Keratinocyte (primary cell): ENCODE data around the gene SSBP4.

Experiments
- CTCF ChIP-seq, 3 experiments: IDR thresholded peaks in 1 of 3; conservative IDR thresholded peaks in 1 of 3; optimal IDR thresholded peaks in 1 of 3; 2 replicates in 2 of 3; 3 replicates in 1 of 3; pipeline versions ENCODE3 to v1.5.1; 2011; ENCODE audit warnings: low read length in 3 of 3, mild to moderate bottlenecking in 3 of 3, moderate library complexity in 2 of 3, control low read depth in 1 of 3, inconsistent platforms in 1 of 3; ENCODE audit not compliant: insufficient read depth in 2 of 3; ENCODE audit errors: extremely low read depth in 1 of 3
- EZH2 ChIP-seq: IDR thresholded peaks from one replicate; pipeline ENCODE4 v1.6.1; 2012; ENCODE audit warnings: inconsistent platforms, mild to moderate bottlenecking, low read length, moderate library complexity

GRCh38 chr19:18431351-18432197 is 12.4 kb downstream of the SSBP4 start:
- TF ChIP-seq CTCF (optimal IDR thresholded peaks at IDR 0.05 in 1 of 3, IDR thresholded peaks at IDR 0.05 in 1 of 3, conservative IDR thresholded peaks at IDR 0.05 in 1 of 3; ENCODE audit: extremely low read depth in 1 of 3, insufficient read depth in 2 of 3, low read length in 3 of 3) (no peak), EZH2 (no peak)
